NCI-H82 treated with DMSO at 0.1 percent for 48 hours (cell line): ENCODE measurements around the gene PRODH2.
"Not testable (repeated sequence)": the region's sequence is repeated elsewhere in the genome, so short reads cannot be mapped to it uniquely, and the experiment has no call there.

ENCODE experiments used
- DNase-seq: peaks from one replicate; lab custom pipeline; 2025; ENCODE audit not compliant: unreplicated experiment; lab: John Stamatoyannopoulos, UW

Gene PRODH2

GRCh38 chr19:35797663-35798062, 15.0 kb downstream of the PRODH2 start:
- DNase-seq = no peak

- DNase-seq = no peak
Measured at GRCh38 chr19:35796645-35797542, 15.8 kb downstream of the PRODH2 start.

GRCh38 chr19:35795564-35795963, 17.1 kb downstream of the PRODH2 start:
- DNase-seq = not testable (repeated sequence)

GRCh38 chr19:35793381-35794165, 19.1 kb downstream of the PRODH2 start:
- no peak for DNase-seq

- no peak for DNase-seq
Measured at GRCh38 chr19:35792888-35793287, 19.8 kb downstream of the PRODH2 start.

- no peak for DNase-seq
Measured at GRCh38 chr19:35792312-35792711, 20.3 kb downstream of the PRODH2 start.

GRCh38 chr19:35791814-35792279, 20.8 kb downstream of the PRODH2 start:
- no peak for DNase-seq

- no peak for DNase-seq
Measured at GRCh38 chr19:35790981-35791813, 21.4 kb downstream of the PRODH2 start.

GRCh38 chr19:35789978-35790944, 22.4 kb downstream of the PRODH2 start:
- no peak for DNase-seq

GRCh38 chr19:35789195-35789977, 23.3 kb downstream of the PRODH2 start:
- DNase-seq = no peak

GRCh38 chr19:35788205-35788960, 24.3 kb downstream of the PRODH2 start:
- DNase-seq = no peak

GRCh38 chr19:35787227-35787799, 25.3 kb downstream of the PRODH2 start:
- no peak for DNase-seq

- no peak for DNase-seq
Measured at GRCh38 chr19:35786299-35787160, 26.1 kb downstream of the PRODH2 start.

- DNase-seq = no peak
Measured at GRCh38 chr19:35785339-35785627, 27.4 kb downstream of the PRODH2 start.

- DNase-seq = no peak
Measured at GRCh38 chr19:35784503-35785338, 27.9 kb downstream of the PRODH2 start.
